Measurements from ENCODE around the gene ME3.

Gene ME3

DNA sequence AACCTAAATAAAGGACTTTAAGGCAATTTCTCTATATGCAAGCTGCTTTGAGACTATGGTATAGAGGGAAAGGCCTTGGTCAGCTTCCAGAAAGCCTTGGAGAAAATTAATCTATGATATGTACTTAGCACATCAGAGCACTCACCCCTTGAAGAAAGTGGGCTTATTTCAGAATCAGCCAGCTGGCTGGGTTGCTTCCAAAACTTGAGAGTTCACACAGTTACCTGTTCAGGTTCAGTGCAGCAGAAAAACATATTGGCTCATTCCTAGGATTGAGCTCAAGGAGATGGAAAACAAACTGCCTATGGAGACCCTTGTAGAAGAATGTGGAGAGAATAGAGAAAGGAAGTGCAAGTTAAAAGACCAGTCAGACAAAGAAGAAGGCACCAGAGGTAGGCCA is 275.1 kb downstream of the ME3 start:
- no peak for DNase-seq
- in situ Hi-C loops (cut with HindIII; ENCODE audit: low pct_ligation_motif_present, low sequenced_read_pairs) = no loop called here
- TF ChIP-seq, protein P1, sequence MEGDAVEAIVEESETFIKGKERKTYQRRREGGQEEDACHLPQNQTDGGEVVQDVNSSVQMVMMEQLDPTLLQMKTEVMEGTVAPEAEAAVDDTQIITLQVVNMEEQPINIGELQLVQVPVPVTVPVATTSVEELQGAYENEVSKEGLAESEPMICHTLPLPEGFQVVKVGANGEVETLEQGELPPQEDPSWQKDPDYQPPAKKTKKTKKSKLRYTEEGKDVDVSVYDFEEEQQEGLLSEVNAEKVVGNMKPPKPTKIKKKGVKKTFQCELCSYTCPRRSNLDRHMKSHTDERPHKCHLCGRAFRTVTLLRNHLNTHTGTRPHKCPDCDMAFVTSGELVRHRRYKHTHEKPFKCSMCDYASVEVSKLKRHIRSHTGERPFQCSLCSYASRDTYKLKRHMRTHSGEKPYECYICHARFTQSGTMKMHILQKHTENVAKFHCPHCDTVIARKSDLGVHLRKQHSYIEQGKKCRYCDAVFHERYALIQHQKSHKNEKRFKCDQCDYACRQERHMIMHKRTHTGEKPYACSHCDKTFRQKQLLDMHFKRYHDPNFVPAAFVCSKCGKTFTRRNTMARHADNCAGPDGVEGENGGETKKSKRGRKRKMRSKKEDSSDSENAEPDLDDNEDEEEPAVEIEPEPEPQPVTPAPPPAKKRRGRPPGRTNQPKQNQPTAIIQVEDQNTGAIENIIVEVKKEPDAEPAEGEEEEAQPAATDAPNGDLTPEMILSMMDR (IDR thresholded peaks at IDR 0.05; ENCODE audit: low read depth, low read length, missing control alignments) = no peak

DNA sequence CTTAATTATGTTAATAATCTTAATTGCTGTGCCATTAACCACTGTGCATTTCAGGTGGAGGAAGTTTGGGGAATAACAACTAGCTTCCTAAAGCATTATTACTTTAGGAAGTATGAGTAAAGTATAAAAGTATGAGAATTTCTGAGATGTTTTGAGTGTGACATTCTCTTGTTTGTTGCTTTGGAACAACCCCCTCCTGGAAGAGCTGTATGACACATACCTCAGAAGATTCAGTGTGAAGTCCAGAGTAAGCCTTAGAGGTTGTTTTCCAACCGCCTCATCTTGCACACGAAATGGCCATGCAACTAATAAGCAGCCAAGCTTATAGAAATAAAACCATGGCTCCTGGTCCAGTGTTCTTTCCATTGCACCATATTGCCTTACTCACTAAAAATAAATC is 276.0 kb downstream of the ME3 start:
- Histone ChIP-seq H3K27ac (peak overlapping the region; percentile 52), H3K27me3 (replicated peaks) (no peaks in the 10 kb centered on the region), H3K36me3 (replicated peaks) (no peaks in the 10 kb centered on the region), H3K4me3 (ENCODE audit: low read depth, low read length) (no peak overlapping the region)
- TF ChIP-seq, protein P1 (IDR thresholded peaks at IDR 0.05; ENCODE audit: low read depth, low read length, missing control alignments) = no peak
- in situ Hi-C loops (cut with HindIII; ENCODE audit: low pct_ligation_motif_present, low sequenced_read_pairs) = no loop called here
- DNase-seq = peak; percentile 54

More for the DNA sequence above, 275.1 kb downstream of the ME3 start:
- Histone ChIP-seq H3K36me3 (replicated peaks) (no peaks in the 10 kb centered on the region), H3K4me3 (ENCODE audit: low read depth, low read length) (no peak overlapping the region), H3K27me3 (replicated peaks) (no peaks in the 10 kb centered on the region), H3K27ac (no peak overlapping the region)

DNA sequence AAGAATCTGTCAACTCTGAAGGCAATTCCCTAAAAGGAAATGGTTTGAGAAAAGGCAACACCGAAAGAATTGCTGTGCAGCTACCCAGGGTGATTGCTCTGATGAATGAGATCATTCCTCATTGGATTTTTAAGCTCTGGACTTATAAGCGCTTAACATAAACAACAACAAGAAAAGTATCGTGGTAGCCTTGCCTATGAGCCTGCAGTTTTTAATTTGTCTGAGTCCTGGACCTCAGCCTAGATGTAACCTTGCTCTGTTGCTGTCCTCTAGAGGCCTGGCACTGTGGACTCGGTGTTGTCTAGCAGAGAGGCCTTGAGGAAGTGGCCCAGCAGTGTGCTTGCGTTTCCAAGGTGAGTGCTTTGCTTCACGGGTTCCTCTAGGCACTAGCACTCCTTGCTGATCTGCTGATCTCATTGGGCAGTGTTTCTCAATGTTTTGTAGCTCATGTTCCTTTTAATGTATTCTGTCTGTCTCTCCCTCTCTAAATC is 277.3 kb downstream of the ME3 start:
- Histone ChIP-seq H3K4me3 (ENCODE audit: low read depth, low read length) (no peak overlapping the region), H3K27ac (peak overlapping the region; percentile 52), H3K27me3 (replicated peaks) (no peaks in the 10 kb centered on the region), H3K36me3 (replicated peaks) (no peaks in the 10 kb centered on the region)
- peak; percentile 44 for DNase-seq
- TF ChIP-seq, protein P1 (IDR thresholded peaks at IDR 0.05; ENCODE audit: low read depth, low read length, missing control alignments) = no peak
- in situ Hi-C loops (cut with HindIII; ENCODE audit: low pct_ligation_motif_present, low sequenced_read_pairs) = no loop called here

All from brain microvascular endothelial cell (primary cell).